IPS DF 6.9 (cell line): ENCODE measurements around the gene ACTL10.
A peak's percentile ranks its signal among the peaks of the same experiment; 100 is the strongest.

Experiments used
- DNase-seq: peaks from one replicate; pipeline ENCODE4 v3.0.0-alpha.2; 2013; ENCODE audit warnings: low read depth, low spot score
- H3K27ac ChIP-seq: one replicate; pipeline ENCODE4 v1.5.1; 2013; ENCODE audit warnings: low read length, control low read depth
- H3K27me3 ChIP-seq: 2 replicates; pipeline ENCODE4 v1.6.1; 2013; ENCODE audit warnings: mild to moderate bottlenecking, low read length; ENCODE audit not compliant: control insufficient read depth, insufficient read depth
- H3K36me3 ChIP-seq: 2 replicates; pipeline ENCODE4 v1.6.1; 2013; ENCODE audit warnings: low read length; ENCODE audit not compliant: control insufficient read depth, insufficient read depth
- H3K4me1 ChIP-seq: 2 replicates; pipeline ENCODE4 v1.6.1; 2013; ENCODE audit warnings: low read length; ENCODE audit not compliant: control insufficient read depth, insufficient read depth
- H3K4me3 ChIP-seq: 2 replicates; pipeline ENCODE4 v1.5.1; 2013; ENCODE audit warnings: mild to moderate bottlenecking, low read length
- H3K9me3 ChIP-seq: 2 replicates; pipeline ENCODE4 v1.6.1; 2013; ENCODE audit warnings: low read length, inconsistent platforms; ENCODE audit not compliant: control insufficient read depth, insufficient read depth
- WGBS: extraction: QIAGEN DNeasy Blood & Tissue Kit; methylation state at CpG from one replicate; pipeline ENCODE4 v1.1.7; 2013; ENCODE audit warnings: mixed read lengths, missing lambda C conversion rate; ENCODE audit not compliant: insufficient read length, insufficient coverage; 5-methylcytosine and 5-hydroxymethylcytosine counted together

ACTL10 gene

GRCh38 chr20:33664085-33664761 is 2.5 kb upstream of the ACTL10 start:
- H3K27ac ChIP-seq: no peak overlapping the region
- no CpG with 5 or more reads among the region's 9 CpGs for WGBS
- peaks cover 6% of the 10 kb centered on the region; the same call in 1 of the 2 replicates for H3K36me3 ChIP-seq
- H3K9me3 ChIP-seq: no peaks in the 10 kb centered on the region
- H3K4me3 ChIP-seq: peak overlapping the region; percentile 68; the same call in 1 of the 2 replicates
- DNase-seq: no peak
- H3K4me1 ChIP-seq: peaks cover 3% of the 10 kb centered on the region
- H3K27me3 ChIP-seq: no peaks in the 10 kb centered on the region

DNA sequence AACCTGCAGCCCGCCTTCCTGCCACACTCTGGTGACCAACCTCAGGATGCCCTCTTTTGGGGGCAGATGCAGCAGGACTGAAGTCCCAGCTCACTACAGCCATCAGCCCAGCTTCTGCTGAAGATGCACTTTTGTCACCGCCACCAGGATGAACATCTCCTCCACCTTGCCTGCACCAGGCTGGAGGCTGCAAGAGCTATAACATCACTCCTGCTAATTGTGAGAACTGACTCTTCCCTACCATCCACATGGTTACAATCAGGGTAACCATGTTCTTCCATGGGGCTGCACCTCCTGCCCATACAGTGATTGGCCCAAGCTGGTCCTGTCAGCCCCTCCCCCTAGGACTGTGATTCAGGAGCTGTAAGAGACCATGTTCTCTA is 2.0 kb upstream of the ACTL10 start:
- Histone ChIP-seq H3K36me3 (peaks cover 6% of the 10 kb centered on the region; the same call in 1 of the 2 replicates), H3K9me3 (no peaks in the 10 kb centered on the region), H3K27ac (no peak overlapping the region), H3K27me3 (no peaks in the 10 kb centered on the region), H3K4me3 (no peak overlapping the region), H3K4me1 (peaks cover 3% of the 10 kb centered on the region)
- DNase-seq: no peak
- WGBS: no CpG with 5 or more reads among the region's 2 CpGs

GRCh38 chr20:33667245-33667675 is 517 bp downstream of the ACTL10 start:
- Histone ChIP-seq H3K27ac (no peak overlapping the region), H3K9me3 (no peaks in the 10 kb centered on the region), H3K36me3 (peaks cover 11% of the 10 kb centered on the region), H3K27me3 (no peaks in the 10 kb centered on the region), H3K4me1 (peaks cover 3% of the 10 kb centered on the region), H3K4me3 (no peak overlapping the region)
- WGBS: no CpG with 5 or more reads among the region's 55 CpGs
- no peak for DNase-seq

DNA sequence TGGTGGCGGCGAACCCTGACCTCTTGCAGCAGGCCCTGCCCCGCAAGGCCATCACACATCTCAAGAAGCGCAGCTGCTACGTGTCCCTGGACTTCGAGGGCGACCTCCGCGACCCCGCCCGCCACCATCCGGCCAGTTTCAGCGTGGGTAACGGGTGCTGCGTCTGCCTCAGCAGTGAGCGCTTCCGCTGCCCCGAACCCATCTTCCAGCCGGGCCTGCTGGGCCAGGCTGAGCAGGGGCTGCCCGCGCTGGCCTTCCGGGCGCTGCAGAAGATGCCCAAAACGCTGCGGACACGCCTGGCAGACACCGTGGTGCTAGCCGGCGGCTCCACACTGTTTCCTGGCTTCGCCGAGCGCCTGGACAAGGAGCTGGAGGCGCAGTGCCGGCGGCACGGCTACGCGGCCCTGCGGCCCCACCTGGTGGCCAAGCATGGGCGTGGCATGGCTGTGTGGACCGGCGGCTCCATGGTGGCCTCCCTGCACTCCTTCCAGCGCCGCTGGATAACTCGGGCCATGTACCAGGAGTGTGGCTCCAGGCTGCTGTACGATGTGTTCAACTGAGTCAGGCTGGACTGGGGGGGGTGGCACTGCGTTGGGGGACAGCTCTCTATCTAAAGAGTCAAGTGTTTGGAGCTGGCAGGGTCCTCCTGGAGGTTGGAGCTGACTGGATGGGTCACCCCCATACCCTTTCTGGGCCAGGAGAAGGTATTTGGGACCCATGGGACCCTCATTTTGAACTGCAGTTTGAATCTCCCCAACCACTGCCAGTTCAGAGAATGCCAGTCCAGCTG is 1.1 kb downstream of the ACTL10 start:
- no peaks in the 10 kb centered on the region for H3K9me3 ChIP-seq
- H3K4me3 ChIP-seq: no peak overlapping the region
- DNase-seq: no peak
- H3K27me3 ChIP-seq: no peaks in the 10 kb centered on the region
- WGBS: no CpG with 5 or more reads among the region's 47 CpGs
- no peaks in the 10 kb centered on the region; the same call in none of the 2 replicates for H3K4me1 ChIP-seq
- H3K27ac ChIP-seq: no peak overlapping the region
- H3K36me3 ChIP-seq: peaks cover 11% of the 10 kb centered on the region

- Histone ChIP-seq H3K9me3 (no peaks in the 10 kb centered on the region), H3K27me3 (no peaks in the 10 kb centered on the region), H3K4me1 (peaks cover 3% of the 10 kb centered on the region), H3K4me3 (no peak overlapping the region), H3K27ac (no peak overlapping the region), H3K36me3 (peaks cover 11% of the 10 kb centered on the region)
- no peak for DNase-seq
- no CpG with 5 or more reads among the region's 13 CpGs for WGBS
These were observed 1.9 kb downstream of the ACTL10 start for GRCh38 chr20:33668466-33669155.

- Histone ChIP-seq H3K9me3 (no peaks in the 10 kb centered on the region), H3K36me3 (peaks cover 11% of the 10 kb centered on the region), H3K27ac (no peak overlapping the region), H3K4me1 (peaks cover 3% of the 10 kb centered on the region), H3K4me3 (no peak overlapping the region), H3K27me3 (no peaks in the 10 kb centered on the region)
- DNase-seq: no peak
- WGBS: no CpG with 5 or more reads among the region's 5 CpGs
These were observed 2.5 kb downstream of the ACTL10 start for GRCh38 chr20:33669224-33669623.

DNA sequence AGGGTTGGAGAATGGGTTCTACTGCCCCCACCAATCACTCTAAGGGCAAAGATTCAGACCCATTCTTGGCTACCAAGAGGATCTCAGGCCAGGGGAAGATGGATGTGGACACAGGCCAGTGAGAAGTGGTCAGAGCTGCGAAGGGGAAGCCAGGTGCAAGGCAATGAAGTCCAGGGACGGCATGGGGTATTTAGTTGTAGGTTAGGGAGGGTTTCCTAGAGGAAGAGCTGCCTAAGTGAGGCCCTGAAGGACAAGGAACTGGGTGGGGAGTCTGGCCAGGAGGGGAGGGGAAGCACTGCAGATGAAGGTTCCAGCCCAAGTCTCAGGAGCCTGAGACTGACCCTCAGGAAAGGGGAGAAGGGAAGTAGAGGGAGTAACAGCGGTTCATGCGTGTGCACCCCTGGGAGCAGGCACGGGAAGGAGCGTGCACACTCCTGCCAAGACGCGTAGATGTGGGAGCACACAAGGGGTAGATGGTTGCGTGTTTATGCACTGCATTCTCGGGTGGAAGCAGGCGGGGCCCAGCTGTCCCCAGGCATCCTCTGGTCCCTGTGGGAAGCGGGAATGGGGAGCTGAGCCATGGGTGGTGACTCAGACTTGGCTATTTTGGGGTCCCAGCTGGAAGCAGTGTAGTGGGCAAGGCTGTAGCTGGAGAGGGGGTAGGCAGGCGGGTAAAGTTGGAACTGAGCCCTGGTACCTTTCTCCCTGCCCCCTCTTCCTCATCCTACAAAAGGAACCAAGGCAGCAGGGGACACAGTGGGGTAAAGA is 3.3 kb downstream of the ACTL10 start:
- Histone ChIP-seq H3K4me1 (peaks cover 3% of the 10 kb centered on the region), H3K36me3 (peaks cover 11% of the 10 kb centered on the region), H3K27me3 (no peaks in the 10 kb centered on the region), H3K27ac (no peak overlapping the region), H3K9me3 (no peaks in the 10 kb centered on the region), H3K4me3 (no peak overlapping the region)
- WGBS: no CpG with 5 or more reads among the region's 13 CpGs
- DNase-seq: no peak

DNA sequence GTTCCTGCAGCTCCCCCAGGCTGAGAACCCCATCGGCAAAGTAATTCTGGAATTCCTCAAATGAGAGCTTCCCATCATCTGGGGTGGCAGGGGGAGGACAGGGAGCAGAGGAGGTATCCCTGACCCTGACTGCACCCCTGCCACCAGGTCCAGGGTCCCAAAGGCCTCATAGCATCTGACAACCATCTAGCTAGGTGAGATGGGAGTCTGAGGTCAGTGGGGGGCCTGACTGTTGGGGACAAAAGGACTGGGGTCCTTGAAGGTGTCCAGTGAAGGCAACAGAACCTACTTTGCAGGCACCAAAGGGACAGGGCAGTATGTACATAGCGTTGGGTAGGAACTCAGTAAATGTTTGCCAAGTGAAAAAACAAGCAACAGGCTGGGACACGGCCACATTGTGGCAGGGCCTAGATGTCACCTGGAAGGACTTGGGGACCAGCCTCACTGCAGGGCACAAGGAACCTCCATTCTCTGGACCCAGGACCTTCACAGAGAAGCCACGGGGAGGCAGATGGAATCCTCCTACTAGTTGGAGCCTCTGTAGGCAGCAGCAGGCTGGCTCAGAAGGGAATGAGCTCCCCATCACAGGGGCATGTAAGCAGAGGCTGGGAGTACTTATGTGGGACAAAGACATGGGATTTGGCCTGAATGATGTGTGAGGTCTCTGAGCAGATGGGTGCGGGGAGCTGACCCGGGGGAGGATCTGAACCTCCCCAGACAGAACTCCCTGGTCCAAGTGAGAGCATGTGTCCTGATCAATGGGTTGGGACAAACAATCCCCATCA is 4.2 kb downstream of the ACTL10 start:
- Histone ChIP-seq H3K9me3 (no peaks in the 10 kb centered on the region), H3K27me3 (no peaks in the 10 kb centered on the region), H3K36me3 (peaks cover 11% of the 10 kb centered on the region), H3K4me1 (peaks cover 3% of the 10 kb centered on the region), H3K4me3 (no peak overlapping the region), H3K27ac (no peak overlapping the region)
- no peak for DNase-seq
- WGBS: no CpG with 5 or more reads among the region's 6 CpGs

DNA sequence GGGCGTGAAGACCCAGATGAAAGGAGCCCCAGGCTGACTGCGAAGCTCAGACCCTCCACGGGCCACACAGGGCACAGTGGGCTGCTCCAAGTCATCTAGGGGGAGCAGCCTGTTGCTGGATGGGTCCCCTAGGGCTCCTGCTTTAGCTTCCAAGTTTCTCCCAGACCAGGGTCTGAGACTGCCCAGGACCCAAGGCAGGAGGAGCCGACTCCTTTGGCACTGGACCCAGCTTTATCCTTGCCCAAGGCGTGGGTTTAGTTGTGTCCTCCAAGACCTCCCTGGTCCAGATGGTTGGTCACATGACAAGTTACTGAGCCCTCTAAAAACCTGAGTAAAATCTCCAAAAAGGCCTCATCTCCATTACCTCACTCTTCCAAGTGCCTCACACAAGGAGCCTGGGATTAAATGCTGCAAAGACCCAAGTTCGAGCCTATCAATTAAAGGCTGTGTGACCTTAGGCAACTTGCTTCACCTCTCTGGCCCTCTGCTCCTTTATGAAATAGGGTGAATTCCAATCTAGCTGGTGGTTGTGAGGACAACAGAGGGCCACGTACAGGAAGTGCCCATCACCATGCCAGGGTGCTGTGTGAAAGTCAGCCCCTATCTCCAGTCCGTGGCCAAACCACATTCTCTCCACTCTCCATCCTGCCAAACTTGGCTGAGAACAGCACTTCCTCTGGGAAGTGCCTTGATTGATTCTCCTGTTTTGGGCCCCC is 5.0 kb downstream of the ACTL10 start:
- H3K36me3 ChIP-seq: peaks cover 17% of the 10 kb centered on the region
- no peak overlapping the region for H3K4me3 ChIP-seq
- no peak for DNase-seq
- no peak overlapping the region for H3K27ac ChIP-seq
- WGBS: no CpG with 5 or more reads among the region's 8 CpGs
- no peaks in the 10 kb centered on the region for H3K27me3 ChIP-seq
- no peaks in the 10 kb centered on the region for H3K9me3 ChIP-seq
- peaks cover 5% of the 10 kb centered on the region for H3K4me1 ChIP-seq
